Lower leg skin (tissue), 4 donors: ENCODE data around the gene VN1R5. TPM values are rescaled to one million over a fixed set of nuclear protein-coding genes. Genes with fewer than 3 reads are reported as not detected.

ENCODE experiments used
- DNase-seq, 2 donors: peaks; one replicate each; pipeline ENCODE4 v3.0.0-alpha.2; 2019; ENCODE audit warnings: low spot score in 2 of 2
- H3K4me3 ChIP-seq: fragments of 200-600 bp; sonication (generic); 2 replicates; pipeline ENCODE4 v1.5.1; 2017; ENCODE audit warnings: mild to moderate bottlenecking, low read depth; ENCODE audit not compliant: poor library complexity, severe bottlenecking
- CTCF ChIP-seq, 3 donors: fragments of 450-650 bp; IDR thresholded peaks; one replicate each; pipeline ENCODE4 v1.5.1; 2016; ENCODE audit warnings: antibody characterized with exemption in 3 of 3, mild to moderate bottlenecking in 3 of 3, moderate library complexity in 2 of 3
- POLR2A ChIP-seq, 2 donors: fragments of 450-650 bp; IDR thresholded peaks; one replicate each; pipeline ENCODE4 v1.6.1; 2016 to 2017; ENCODE audit warnings: antibody characterized with exemption in 2 of 2, mild to moderate bottlenecking in 1 of 2, moderate library complexity in 1 of 2
- WGBS, 2 donors: methylation state at CpG; one replicate each; pipeline ENCODE4 v1.1.5; 2018; 5-methylcytosine and 5-hydroxymethylcytosine counted together
- intact Hi-C: fragments of 100-400 bp; cut with DNase I; formaldehyde crosslinking; loops from one replicate; pipeline ENCODE4 v1.15.0; 2023; ENCODE audit warnings: low total_unique reads
- total RNA-seq, 4 donors: library from RNA; depleted of rRNA; stranded (reverse); fragments of >200 nt; gene quantifications; one replicate each; pipeline ENCODE4 v1.1.0, GENCODE V29; 2016

Gene VN1R5
- total RNA-seq, 4 donors from 2014 or later, result not detected

GRCh38 chr1:247290576-247290975 is 34.7 kb downstream of the VN1R5 start:
- DNase-seq, result no peak

GRCh38 chr1:247291161-247291560 is 35.3 kb downstream of the VN1R5 start:
- H3K4me3 ChIP-seq, result no peak overlapping the region
- peak in 1 of 2 donors; percentile 72 for DNase-seq
- no peak for TF ChIP-seq POLR2A (IDR thresholded peaks at IDR 0.05)
- no peak for TF ChIP-seq CTCF (IDR thresholded peaks at IDR 0.05)
- intact Hi-C loops, result no loop called here
- WGBS, 2 donors, result 91 to 93% methylated on average over 6 to 9 of the region's 9 CpGs

More at GRCh38 chr1:247290576-247290975, 34.7 kb downstream of the VN1R5 start:
- no peak for TF ChIP-seq POLR2A (IDR thresholded peaks at IDR 0.05)
- TF ChIP-seq CTCF (IDR thresholded peaks at IDR 0.05), result no peak
- no peak overlapping the region for H3K4me3 ChIP-seq
- intact Hi-C loops, result no loop called here
- 96 to 97% methylated on average over 13 to 20 of the region's 20 CpGs for WGBS, 2 donors

GRCh38 chr1:247291833-247292561 is 36.1 kb downstream of the VN1R5 start:
- peak in 1 of 2 donors; percentile 71 for DNase-seq
- no peak for TF ChIP-seq POLR2A (IDR thresholded peaks at IDR 0.05)
- TF ChIP-seq CTCF (IDR thresholded peaks at IDR 0.05), result no peak
- intact Hi-C loops, result no loop called here
- H3K4me3 ChIP-seq, result no peak overlapping the region
- WGBS, 2 donors, result 66% methylated on average over 17 of the region's 17 CpGs

GRCh38 chr1:247293047-247293446 is 37.2 kb downstream of the VN1R5 start:
- peak in 1 of 2 donors; percentile 77 for DNase-seq
- no peak for TF ChIP-seq POLR2A (IDR thresholded peaks at IDR 0.05)
- TF ChIP-seq CTCF (IDR thresholded peaks at IDR 0.05), result no peak
- WGBS, 2 donors, result 66 to 68% methylated on average over 7 of the region's 7 CpGs
- intact Hi-C loops, result no loop called here
- no peak overlapping the region for H3K4me3 ChIP-seq

GRCh38 chr1:247294282-247294681 is 38.4 kb downstream of the VN1R5 start:
- DNase-seq, result peak in 1 of 2 donors; percentile 43
- WGBS, 2 donors, result 92% methylated on average over 5 of the region's 5 CpGs
- H3K4me3 ChIP-seq, result no peak overlapping the region
- intact Hi-C loops, result no loop called here
- TF ChIP-seq CTCF (IDR thresholded peaks at IDR 0.05), result no peak
- TF ChIP-seq POLR2A (IDR thresholded peaks at IDR 0.05), result no peak
